ENCODE results near the gene CHID1.

GRCh38 chr11:911031-911889, 650 bp upstream of the CHID1 start:
- no peak for TF ChIP-seq CTCF (IDR thresholded peaks at IDR 0.05; ENCODE audit: insufficient read depth, low read length, poor library complexity, severe bottlenecking)
- no peak for TF ChIP-seq EZH2phosphoT487 (conservative IDR thresholded peaks at IDR 0.05; ENCODE audit: low read length)
